Heart right ventricle (tissue), 16 donors: ENCODE measurements around the gene PRDM15. TPM values are rescaled to one million over a fixed set of nuclear protein-coding genes. Genes with fewer than 3 reads are reported as not detected.

Source experiments
- ATAC-seq, 8 donors: fragments of 200-7000 bp; cut with Tn5 transposase; one replicate each; pipeline ENCODE4 v1.9.1; 2020; ENCODE audit warnings: mild to moderate bottlenecking in 8 of 8, moderate library complexity in 8 of 8, moderate number of reproducible peaks in 1 of 8
- DNase-seq, 2 donors: peaks; one replicate each; pipeline ENCODE4 v3.0.0-alpha.2; 2020
- H3K27ac ChIP-seq, 10 donors: fragments of 200-600 bp; sonication (generic) in 2 of 10; one replicate each; pipeline versions ENCODE4 v1.5.0 to v1.8.0; 2020 to 2022; ENCODE audit warnings: mild to moderate bottlenecking in 3 of 10
- H3K27me3 ChIP-seq, 7 donors: fragments of 200-600 bp; one replicate each; pipeline ENCODE4 v1.8.0; 2021 to 2022; ENCODE audit warnings: mild to moderate bottlenecking in 2 of 7
- H3K36me3 ChIP-seq, 9 donors: fragments of 200-600 bp; sonication (generic) in 1 of 9; one replicate each; pipeline versions ENCODE4 v1.5.0 to v1.8.0; 2020 to 2022; ENCODE audit warnings: mild to moderate bottlenecking in 2 of 9
- H3K4me1 ChIP-seq, 9 donors: fragments of 200-600 bp; sonication (generic) in 1 of 9; one replicate each; pipeline versions ENCODE4 v1.5.0 to v1.8.0; 2020 to 2022; ENCODE audit warnings: mild to moderate bottlenecking in 4 of 9
- H3K4me3 ChIP-seq, 10 donors: fragments of 200-600 bp; sonication (generic) in 2 of 10; one replicate each; pipeline versions ENCODE4 v1.5.0 to v1.8.0; 2020 to 2022; ENCODE audit warnings: mild to moderate bottlenecking in 7 of 10, moderate library complexity in 2 of 10
- H3K9me3 ChIP-seq, 11 donors: fragments of 200-600 bp in 10 of 11; sonication (generic) in 2 of 11; one replicate each; pipeline versions ENCODE4 v1.5.0 to v1.8.0; 2013 to 2022; ENCODE audit warnings: mild to moderate bottlenecking in 2 of 11, control low read depth in 1 of 11, moderate library complexity in 1 of 11
- CTCF ChIP-seq, 9 donors: fragments of 200-600 bp; sonication (generic) in 2 of 9; IDR thresholded peaks; one replicate each; pipeline versions ENCODE4 v1.5.0 to v1.8.0; 2021 to 2022; ENCODE audit warnings: antibody characterized with exemption in 9 of 9, mild to moderate bottlenecking in 5 of 9, moderate library complexity in 1 of 9
- WGBS, 2 donors: extraction: QIAGEN DNeasy Blood & Tissue Kit; methylation state at CpG; one replicate each; pipeline ENCODE4 v1.1.7; 2013; ENCODE audit warnings: inconsistent platforms in 1 of 2; 5-methylcytosine and 5-hydroxymethylcytosine counted together
- intact Hi-C, 10 donors: fragments of 100-400 bp; cut with DNase I; formaldehyde crosslinking; loops; one replicate each; pipeline versions ENCODE4 v1.11.1 to v1.14.2; 2022
- polyA plus RNA-seq, 2 donors: library from polyadenylated mRNA; stranded (reverse); fragments of 200-250 nt; gene quantifications; one replicate each; pipeline ENCODE4 v1.2.3, GENCODE V29; 2013
- total RNA-seq, 10 donors: library from RNA; stranded (reverse); fragmentation: NEBNext Ultra II Directional in 3 of 10; extraction: Animal tissue kit (Norgen Biotek cat#: 25700) in 3 of 10; gene quantifications; one replicate each; pipeline versions ENCODE4 v1.2.1 to v1.2.4, GENCODE V29; 2021 to 2023
- donor health status: Arrhythmogenic right ventricular cardiomyopathy.
- donor health status: ischemic (EF 13 %, LVEDD 7.1; RV severe dilation, severe dysfunction).
- donor health status: healthy with polysubstance abuse.
- donor health status: DM: no; HTN: yes; CAD: no.
- donor health status: DM: no; HTN: no; CAD: no.
- donor health status: ischemic (EF 25% LVEDD 6.9; RV normal size, moderate dysfunction).
- donor health status: ischemic (EF 25% LVEDD 5.7; RV mildly dilated, moderate dysfunction).
- donor health status: healthy.
- donor health status: DM: yes; HTN: yes; CAD: no.
- donor health status: Ischemic cardiomyopathy.
- donor health status: ischemic (EF 35%, LVEDD 5.7; RV mildly dilated, moderate dysfunction).
- donor health status: nonischemic (EF 11% LVEDD 7.7; RV severe dilation, severe dysfunction).
- donor health status: DM: yes; HTN: yes; CAD: no.
- donor health status: PGD.
- donor health status: ischemic (EF 29% LVEDD 5.4; RV normal size, mild dysfunction).
- donor health status: nonischemic (EF 23%, LVEDD 6.1; RV moderate dilation, normal function).

The PRDM15 gene
- total and polyA plus RNA-seq, 12 donors, result 1.0 to 5.8 (median 3.2) TPM

- Histone ChIP-seq H3K36me3 (no peaks in the 10 kb centered on the region), H3K4me3 (no peak overlapping the region), H3K4me1 (no peaks in the 10 kb centered on the region), H3K27ac (no peak overlapping the region), H3K9me3 (no peaks in the 10 kb centered on the region), H3K27me3 (peaks cover 0 to 43% (median 13%) of the 10 kb centered on the region in 7 donors)
- no peak for DNase-seq
- WGBS, 2 donors, result 92 to 96% methylated on average over 10 of the region's 10 CpGs
- no peak for ATAC-seq
- intact Hi-C loops, result no loop called here
- TF ChIP-seq CTCF (IDR thresholded peaks at IDR 0.05), result no peak
Observed at GRCh38 chr21:41749286-41749685, 129.9 kb downstream of the PRDM15 start.

Other genes with a start within 250 kb of the PRDM15 start
- under 1 TPM in 5 of 10 donors, not detected in 5; 0.05 to 0.12 (median 0.07) TPM for gene RIPK4, start 112.3 kb downstream of the PRDM15 start, total RNA-seq
- gene RIPK4, start 112.3 kb downstream of the PRDM15 start, polyA plus RNA-seq, result under 1 TPM; 0.04 to 0.15 TPM
- 10 to 100 TPM in 1 of 10 donors, 1 to 10 TPM in 9; 4.5 to 11.1 (median 6.9) TPM for gene C2CD2, start 74.7 kb upstream of the PRDM15 start, total RNA-seq
- 1 to 10 TPM; 5.2 to 6.1 TPM for gene C2CD2, start 74.7 kb upstream of the PRDM15 start, polyA plus RNA-seq
- 10 to 100 TPM in 2 of 10 donors, 1 to 10 TPM in 8; 3.8 to 15.2 (median 6.6) TPM for gene ZBTB21, start 131.0 kb upstream of the PRDM15 start, total RNA-seq
- gene ZBTB21, start 131.0 kb upstream of the PRDM15 start, polyA plus RNA-seq, result 1 to 10 TPM; 1.3 to 1.9 TPM
- gene UMODL1, start 192.0 kb upstream of the PRDM15 start, total RNA-seq, result under 1 TPM in 3 of 10 donors, not detected in 7; 0.13 to 0.31 (median 0.25) TPM
- gene UMODL1, start 192.0 kb upstream of the PRDM15 start, polyA plus RNA-seq, result not detected